Esophagus squamous epithelium (tissue), 5 donors: Measurements from ENCODE around the gene ECPAS. TPM values are rescaled to one million over a fixed set of nuclear protein-coding genes. Genes with fewer than 3 reads are reported as not detected.

Experiments used
- DNase-seq: peaks from one replicate; lab custom pipeline; 2025; lab: John Stamatoyannopoulos, UW
- H3K27ac ChIP-seq, 4 donors: fragments of 200-600 bp; sonication (generic); one replicate each; pipeline ENCODE4 v1.5.1; 2016 to 2019; ENCODE audit warnings: mild to moderate bottlenecking in 1 of 4
- H3K27me3 ChIP-seq, 4 donors: fragments of 200-600 bp; sonication (generic); 1 replicate in 3 of 4; 2 replicates in 1 of 4; pipeline versions ENCODE4 v1.5.1 to v1.6.0; 2017 to 2021; ENCODE audit warnings: antibody characterized with exemption in 1 of 4
- H3K36me3 ChIP-seq, 3 donors: fragments of 200-600 bp; sonication (generic); one replicate each; pipeline ENCODE4 v1.5.1; 2016 to 2019
- H3K4me1 ChIP-seq, 3 donors: fragments of 200-600 bp; sonication (generic); one replicate each; pipeline ENCODE4 v1.5.1; 2017 to 2019
- H3K4me3 ChIP-seq, 4 donors: fragments of 200-600 bp; sonication (generic); 1 replicate in 3 of 4; 2 replicates in 1 of 4; pipeline ENCODE4 v1.5.1; 2016 to 2019; ENCODE audit warnings: mild to moderate bottlenecking in 2 of 4, moderate library complexity in 1 of 4
- H3K9me3 ChIP-seq, 3 donors: fragments of 200-600 bp; sonication (generic); one replicate each; pipeline ENCODE4 v1.5.1; 2016 to 2019
- POLR2A ChIP-seq, 4 donors: fragments of 450-650 bp; IDR thresholded peaks; one replicate each; pipeline ENCODE4 v1.6.1; 2017; ENCODE audit warnings: antibody characterized with exemption in 4 of 4, mild to moderate bottlenecking in 4 of 4, moderate library complexity in 3 of 4
- WGBS, 2 donors: methylation state at CpG; one replicate each; pipeline ENCODE4 v1.1.5; 2018; 5-methylcytosine and 5-hydroxymethylcytosine counted together
- intact Hi-C: fragments of 100-400 bp; cut with DNase I; formaldehyde crosslinking; loops from one replicate; pipeline ENCODE4 v1.15.0; 2022
- total RNA-seq, 4 donors: library from RNA; depleted of rRNA; stranded (reverse); fragments of >200 nt; gene quantifications; one replicate each; pipeline ENCODE4 v1.1.0, GENCODE V29; 2016
- TF ChIP-seq, protein P1 (sequence below), 6 experiments: fragments of 450-650 bp in 4 of 6; fragments of 200-600 bp in 2 of 6; sonication (generic) in 2 of 6; IDR thresholded peaks; one replicate each; pipeline ENCODE4 v1.5.1; 2016 to 2019; ENCODE audit warnings: antibody characterized with exemption in 6 of 6, mild to moderate bottlenecking in 4 of 6, moderate library complexity in 4 of 6
- donor health status: DM: yes; HTN: yes; CAD: no.

ECPAS gene
- total RNA-seq, 4 donors from 2014 or later: 35.6 to 76.9 (median 47.4) TPM

DNA sequence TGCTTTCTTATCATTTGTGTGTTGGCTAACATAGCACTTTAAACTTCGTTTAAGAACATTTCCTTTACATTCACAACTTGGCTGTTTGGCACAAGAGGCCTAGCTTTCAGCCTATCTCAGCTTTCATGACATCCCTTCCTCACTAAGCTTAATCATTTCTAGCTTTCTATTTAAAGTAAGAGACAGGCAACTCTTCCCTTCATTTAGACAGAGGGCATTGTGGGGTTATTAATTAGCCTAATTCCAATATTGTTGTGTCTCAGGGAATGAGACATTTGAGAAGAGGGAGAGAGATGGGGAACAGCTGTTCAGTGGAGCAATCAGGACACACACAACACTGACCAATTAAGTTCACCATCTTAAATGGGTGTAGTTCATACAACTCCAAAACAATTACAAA is 103.2 kb downstream of the ECPAS start:
- no peaks in the 10 kb centered on the region for H3K9me3 ChIP-seq
- no peaks in the 10 kb centered on the region for H3K27me3 ChIP-seq
- no peak for DNase-seq
- no peaks in the 10 kb centered on the region for H3K4me1 ChIP-seq
- H3K4me3 ChIP-seq: no peak overlapping the region
- intact Hi-C loops: no loop called here
- TF ChIP-seq POLR2A (IDR thresholded peaks at IDR 0.05): no peak
- TF ChIP-seq, protein P1, sequence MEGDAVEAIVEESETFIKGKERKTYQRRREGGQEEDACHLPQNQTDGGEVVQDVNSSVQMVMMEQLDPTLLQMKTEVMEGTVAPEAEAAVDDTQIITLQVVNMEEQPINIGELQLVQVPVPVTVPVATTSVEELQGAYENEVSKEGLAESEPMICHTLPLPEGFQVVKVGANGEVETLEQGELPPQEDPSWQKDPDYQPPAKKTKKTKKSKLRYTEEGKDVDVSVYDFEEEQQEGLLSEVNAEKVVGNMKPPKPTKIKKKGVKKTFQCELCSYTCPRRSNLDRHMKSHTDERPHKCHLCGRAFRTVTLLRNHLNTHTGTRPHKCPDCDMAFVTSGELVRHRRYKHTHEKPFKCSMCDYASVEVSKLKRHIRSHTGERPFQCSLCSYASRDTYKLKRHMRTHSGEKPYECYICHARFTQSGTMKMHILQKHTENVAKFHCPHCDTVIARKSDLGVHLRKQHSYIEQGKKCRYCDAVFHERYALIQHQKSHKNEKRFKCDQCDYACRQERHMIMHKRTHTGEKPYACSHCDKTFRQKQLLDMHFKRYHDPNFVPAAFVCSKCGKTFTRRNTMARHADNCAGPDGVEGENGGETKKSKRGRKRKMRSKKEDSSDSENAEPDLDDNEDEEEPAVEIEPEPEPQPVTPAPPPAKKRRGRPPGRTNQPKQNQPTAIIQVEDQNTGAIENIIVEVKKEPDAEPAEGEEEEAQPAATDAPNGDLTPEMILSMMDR (IDR thresholded peaks at IDR 0.05): no peak
- WGBS, 2 donors: 47 to 88% methylated on average over 1 of the region's 1 CpG
- H3K36me3 ChIP-seq: peaks cover 3 to 99% (median 10%) of the 10 kb centered on the region in 3 donors
- H3K27ac ChIP-seq: no peak overlapping the region

DNA sequence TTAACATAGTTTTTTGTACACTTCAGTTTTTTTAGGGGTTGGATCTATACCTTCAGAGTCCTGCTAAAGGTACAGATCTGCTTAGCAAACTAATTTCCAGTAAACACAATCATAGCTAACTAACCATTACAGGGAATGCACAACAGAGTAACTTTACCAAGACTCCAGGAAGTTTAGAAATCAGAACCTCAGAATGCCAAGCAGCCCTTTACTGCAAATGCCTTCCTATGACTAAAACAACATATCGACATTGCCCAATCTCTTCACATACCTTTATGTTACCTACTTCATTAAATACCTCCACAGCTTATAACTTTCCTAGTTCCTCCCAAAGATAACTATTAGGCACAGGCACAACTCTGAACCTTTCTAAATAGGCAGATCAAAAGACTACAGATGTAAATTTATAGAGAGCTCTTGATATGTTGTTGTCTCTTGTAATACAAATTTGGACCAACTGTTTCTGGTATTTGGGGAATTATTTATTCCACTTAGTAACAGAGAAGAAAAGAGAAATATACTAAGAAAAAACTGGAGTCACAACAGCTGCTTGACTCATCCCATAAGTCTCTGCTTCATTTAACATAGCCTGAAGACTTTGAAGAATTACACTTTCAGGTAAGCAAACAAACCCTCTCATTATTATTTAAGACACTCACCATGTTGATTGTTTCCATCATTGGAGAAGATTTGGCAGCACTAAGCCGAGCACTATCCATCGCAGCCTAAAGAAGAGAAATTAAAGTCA is 108.2 kb downstream of the ECPAS start:
- Histone ChIP-seq H3K4me1 (no peaks in the 10 kb centered on the region), H3K36me3 (peaks cover 10 to 99% (median 19%) of the 10 kb centered on the region in 3 donors), H3K9me3 (no peaks in the 10 kb centered on the region), H3K27ac (no peak overlapping the region), H3K4me3 (no peak overlapping the region), H3K27me3 (no peaks in the 10 kb centered on the region)
- TF ChIP-seq POLR2A (IDR thresholded peaks at IDR 0.05): no peak
- TF ChIP-seq, protein P1 (IDR thresholded peaks at IDR 0.05): no peak
- no peak for DNase-seq
- intact Hi-C loops: no loop called here
- 60 to 66% methylated on average over 3 of the region's 3 CpGs for WGBS, 2 donors

DNA sequence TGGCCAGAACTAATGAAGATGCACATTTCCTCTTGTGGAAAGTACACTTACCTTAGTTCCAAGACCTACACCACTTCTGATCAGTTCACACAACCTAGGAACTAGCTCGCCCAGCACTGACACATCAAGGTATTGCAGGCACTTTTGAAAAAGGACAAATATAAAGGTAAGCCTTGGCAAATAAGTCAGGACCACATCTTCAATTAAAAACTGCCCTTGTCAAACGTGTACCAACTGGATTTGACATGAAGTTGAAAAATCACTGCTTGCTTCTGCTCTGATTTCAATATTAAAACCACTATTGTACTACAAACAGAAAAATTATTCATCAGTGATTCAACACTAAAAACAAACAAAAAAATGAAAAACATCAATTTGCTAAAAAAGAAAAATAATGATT is 109.1 kb downstream of the ECPAS start:
- Histone ChIP-seq H3K27me3 (no peaks in the 10 kb centered on the region), H3K4me3 (no peak overlapping the region), H3K4me1 (no peaks in the 10 kb centered on the region), H3K9me3 (no peaks in the 10 kb centered on the region), H3K27ac (no peak overlapping the region), H3K36me3 (peaks cover 10 to 99% (median 20%) of the 10 kb centered on the region in 3 donors)
- TF ChIP-seq POLR2A (IDR thresholded peaks at IDR 0.05): no peak
- TF ChIP-seq, protein P1 (IDR thresholded peaks at IDR 0.05): no peak
- no peak for DNase-seq
- WGBS, 2 donors: 50 to 61% methylated on average over 2 of the region's 2 CpGs
- intact Hi-C loops: no loop called here

DNA sequence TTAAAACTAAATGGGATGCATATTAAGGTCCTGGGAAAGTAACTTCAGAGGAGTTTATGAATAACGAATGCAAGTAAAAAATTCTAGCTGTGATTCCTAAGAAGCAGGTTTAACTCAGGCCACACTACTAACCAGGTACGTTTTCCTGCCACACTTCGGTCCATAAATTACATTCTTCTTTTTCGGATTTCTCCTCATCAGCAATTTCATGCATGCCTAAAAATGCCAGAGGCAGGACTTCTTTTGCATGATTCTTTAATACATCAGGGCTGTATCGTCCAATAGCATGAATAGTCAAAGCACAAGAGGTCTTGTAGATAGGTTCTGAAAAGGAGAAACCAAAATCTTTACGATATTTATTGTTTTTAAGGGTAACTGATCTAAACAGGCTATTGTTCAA is 111.9 kb downstream of the ECPAS start:
- Histone ChIP-seq H3K27me3 (no peaks in the 10 kb centered on the region), H3K4me1 (no peaks in the 10 kb centered on the region), H3K9me3 (no peaks in the 10 kb centered on the region), H3K36me3 (peaks cover 10 to 99% (median 30%) of the 10 kb centered on the region in 3 donors), H3K4me3 (no peak overlapping the region), H3K27ac (no peak overlapping the region)
- TF ChIP-seq, protein P1 (IDR thresholded peaks at IDR 0.05): no peak
- TF ChIP-seq POLR2A (IDR thresholded peaks at IDR 0.05): no peak
- intact Hi-C loops: no loop called here
- DNase-seq: no peak
- WGBS, 2 donors: 88 to 98% methylated on average over 6 of the region's 6 CpGs

DNA sequence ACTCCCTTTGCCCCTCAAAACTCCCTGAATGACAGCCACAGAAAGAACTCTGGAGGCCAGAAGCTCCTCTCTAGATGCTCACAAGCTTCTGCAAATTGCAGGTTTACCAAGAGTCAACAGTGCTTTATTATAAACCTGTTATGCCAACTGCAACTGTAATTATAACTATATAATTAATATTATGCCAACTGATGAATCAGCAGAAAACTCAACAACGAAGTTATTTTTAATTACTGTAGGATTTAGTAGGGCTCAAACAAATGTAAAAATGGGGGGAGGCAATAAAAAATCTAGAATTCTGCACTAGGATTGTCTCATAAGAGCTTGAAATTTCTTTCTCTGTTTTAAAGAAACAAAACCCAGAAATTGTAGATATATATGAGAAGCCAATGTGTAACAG is 117.2 kb downstream of the ECPAS start:
- H3K4me1 ChIP-seq: no peaks in the 10 kb centered on the region
- no peak for DNase-seq
- H3K27me3 ChIP-seq: no peaks in the 10 kb centered on the region
- TF ChIP-seq, protein P1 (IDR thresholded peaks at IDR 0.05): no peak
- TF ChIP-seq POLR2A (IDR thresholded peaks at IDR 0.05): no peak
- no peaks in the 10 kb centered on the region for H3K9me3 ChIP-seq
- intact Hi-C loops: no loop called here
- WGBS, 2 donors: 78 to 79% methylated on average over 1 of the region's 1 CpG
- H3K4me3 ChIP-seq: no peak overlapping the region
- H3K36me3 ChIP-seq: peaks cover 0 to 100% (median 39%) of the 10 kb centered on the region in 3 donors
- no peak overlapping the region for H3K27ac ChIP-seq
